ENCODE results near the gene NPAS3. TPM values are rescaled to one million over a fixed set of nuclear protein-coding genes. Genes with fewer than 3 reads are reported as not detected.

NPAS3 gene
- total and polyA plus RNA-seq, 2 donors (not counting 3 experiments of a cell fraction or from before 2014, with no cell fraction given): 0.10 to 0.13 TPM

GRCh38 chr14:33430414-33431035, 491.8 kb downstream of the NPAS3 start:
- BruUV-seq (replicated peaks): no TSS peak
- no peak overlapping the region for H3K4me2 ChIP-seq (ENCODE audit: insufficient read depth, low read length)
- no peak overlapping the region for H3K9ac ChIP-seq (replicated peaks; ENCODE audit: extremely low read depth, insufficient read depth, low read length)
- ChIA-PET CTCF (interaction anchor here (0.8 to 3.3 kb wide), 2 partner anchors 246 to 362 kb away, joined by 4 to 27 read pairs; no protein-coding TSS in a partner anchor), POLR2A (no interaction called here)
- H3K9me1 ChIP-seq (replicated peaks; ENCODE audit: control insufficient read depth, extremely low read depth, insufficient read depth, low read length): no peaks in the 10 kb centered on the region
- H3K79me2 ChIP-seq (ENCODE audit: control insufficient read depth, insufficient read depth, low read length): no peaks in the 10 kb centered on the region
- no peaks in the 10 kb centered on the region for H4K20me1 ChIP-seq (replicated peaks; ENCODE audit: control insufficient read depth, extremely low read depth, insufficient read depth, low read length)
- DNase-seq (ENCODE audit: low read depth, low spot score) (no peak), FAIRE-seq (no peak)
- no peaks in the 10 kb centered on the region for H3K36me3 ChIP-seq (ENCODE audit: control insufficient read depth in 2 of 2, extremely low read depth in 1 of 2, insufficient read depth in 2 of 2, low read length in 2 of 2)
- H3K27me3 ChIP-seq (ENCODE audit: control insufficient read depth in 2 of 2, insufficient read depth in 2 of 2, low read length in 2 of 2): no peaks in the 10 kb centered on the region
- TF ChIP-seq POLR2AphosphoS5 (IDR thresholded peaks at IDR 0.05; ENCODE audit: insufficient read depth, low read depth, low read length) (no peak), EZH2 (IDR thresholded peaks at IDR 0.05; ENCODE audit: borderline replicate concordance, low read depth, low read length, severe bottlenecking) (no peak), MAX (IDR thresholded peaks at IDR 0.05; ENCODE audit: insufficient read depth, insufficient read length) (no peak), JUN (IDR thresholded peaks at IDR 0.05; ENCODE audit: borderline replicate concordance, insufficient read depth, insufficient read length, low read depth) (no peak), POLR2A (IDR thresholded peaks at IDR 0.05; ENCODE audit: low read depth, low read length) (no peak), GATA2 (IDR thresholded peaks at IDR 0.05; ENCODE audit: insufficient read depth, insufficient read length, low read depth, low read length) (no peak), MYC (IDR thresholded peaks at IDR 0.05; ENCODE audit: low read depth, low read length) (no peak), FOS (IDR thresholded peaks at IDR 0.05; ENCODE audit: borderline replicate concordance, insufficient read depth, low read length) (no peak)
- TF ChIP-seq, protein P1, sequence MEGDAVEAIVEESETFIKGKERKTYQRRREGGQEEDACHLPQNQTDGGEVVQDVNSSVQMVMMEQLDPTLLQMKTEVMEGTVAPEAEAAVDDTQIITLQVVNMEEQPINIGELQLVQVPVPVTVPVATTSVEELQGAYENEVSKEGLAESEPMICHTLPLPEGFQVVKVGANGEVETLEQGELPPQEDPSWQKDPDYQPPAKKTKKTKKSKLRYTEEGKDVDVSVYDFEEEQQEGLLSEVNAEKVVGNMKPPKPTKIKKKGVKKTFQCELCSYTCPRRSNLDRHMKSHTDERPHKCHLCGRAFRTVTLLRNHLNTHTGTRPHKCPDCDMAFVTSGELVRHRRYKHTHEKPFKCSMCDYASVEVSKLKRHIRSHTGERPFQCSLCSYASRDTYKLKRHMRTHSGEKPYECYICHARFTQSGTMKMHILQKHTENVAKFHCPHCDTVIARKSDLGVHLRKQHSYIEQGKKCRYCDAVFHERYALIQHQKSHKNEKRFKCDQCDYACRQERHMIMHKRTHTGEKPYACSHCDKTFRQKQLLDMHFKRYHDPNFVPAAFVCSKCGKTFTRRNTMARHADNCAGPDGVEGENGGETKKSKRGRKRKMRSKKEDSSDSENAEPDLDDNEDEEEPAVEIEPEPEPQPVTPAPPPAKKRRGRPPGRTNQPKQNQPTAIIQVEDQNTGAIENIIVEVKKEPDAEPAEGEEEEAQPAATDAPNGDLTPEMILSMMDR (IDR thresholded peaks at IDR 0.05; ENCODE audit: extremely low read depth in 1 of 2, insufficient read depth in 1 of 2, low read depth in 1 of 2, low read length in 2 of 2): no peak
- H3K4me1 ChIP-seq (ENCODE audit: control insufficient read depth, extremely low read depth, insufficient read depth, low read length): no peaks in the 10 kb centered on the region
- H3K27ac ChIP-seq (ENCODE audit: insufficient read depth, low read depth, low read length): no peak overlapping the region
- intact Hi-C loops (cut with micrococcal nuclease): no loop called here
- H3K9me3 ChIP-seq (replicated peaks; ENCODE audit: control insufficient read depth, insufficient read depth, low read length): no peaks in the 10 kb centered on the region
- dilution Hi-C loops (cut with MboI; ENCODE audit: extremely low pct_ligation_motif_present, low sequenced_read_pairs): no loop called here
- H2AFZ ChIP-seq (ENCODE audit: low read depth, low read length): no peak overlapping the region
- no peak overlapping the region for H3K4me3 ChIP-seq (replicated peaks in 1 of 3; ENCODE audit: insufficient read depth in 1 of 3, low read depth in 1 of 3, low read length in 3 of 3)

Data from endothelial cell of umbilical vein (primary cell).